SK-N-SH (cell line): ENCODE results near the gene SDCCAG8. TPM values are rescaled to one million over a fixed set of nuclear protein-coding genes. Genes with fewer than 3 reads are reported as not detected.

Source experiments
- CTCF ChIA-PET: fragments of 300-600, 350-600 bp; formaldehyde crosslinking; extraction: SDS; loops from one replicate; lab custom pipeline; 2021; lab: Yijun Ruan, JAX
- POLR2A ChIA-PET: fragments of 350-600 bp; sonication (Branson Sonifier 250); formaldehyde crosslinking; extraction: SDS; loops from one replicate; lab custom pipeline; 2020; ENCODE audit warnings: antibody characterized with exemption, inconsistent platforms; lab: Yijun Ruan, JAX
- DNase-seq: peaks from one replicate; pipeline ENCODE4 v3.0.0; 2012
- H2AFZ ChIP-seq: fragments of 200-600 bp; sonication (generic); 2 replicates; pipeline ENCODE4 v1.8.1; 2016; ENCODE audit warnings: antibody characterized with exemption, mild to moderate bottlenecking, low read depth
- H3F3A ChIP-seq: fragments of 200-600 bp; sonication (generic); replicated peaks from 2 replicates; pipeline ENCODE3; 2016; ENCODE audit warnings: antibody characterized with exemption, mild to moderate bottlenecking; ENCODE audit not compliant: insufficient read depth
- H3K27ac ChIP-seq, 2 experiments: fragments of 200-500 bp in 1 of 2; fragments of 200-600 bp in 1 of 2; sonication (Bioruptor generic) in 1 of 2; sonication (generic), shearing (Covaris generic) in 1 of 2; 2 replicates each; pipeline versions ENCODE4 v1.5.1 to v1.6.1; 2014 to 2016; ENCODE audit warnings: low read depth in 2 of 2, inconsistent platforms in 1 of 2, low read length in 1 of 2, mild to moderate bottlenecking in 1 of 2, mixed read lengths in 1 of 2
- H3K27me3 ChIP-seq: fragments of 200-600 bp; sonication (generic), shearing (Covaris generic); 2 replicates; pipeline ENCODE4 v1.6.1; 2016; ENCODE audit warnings: mixed run types; ENCODE audit not compliant: insufficient read depth
- H3K36me3 ChIP-seq, 2 experiments: fragments of 200-500 bp in 1 of 2; fragments of 200-600 bp in 1 of 2; sonication (Bioruptor generic) in 1 of 2; sonication (generic) in 1 of 2; replicated peaks in 1 of 2; 2 replicates each; pipeline versions ENCODE3 to v1.5.1; 2014 to 2016; ENCODE audit warnings: low read length in 1 of 2, mild to moderate bottlenecking in 1 of 2; ENCODE audit not compliant: insufficient read depth in 2 of 2, control insufficient read depth in 1 of 2
- H3K4me1 ChIP-seq, 2 experiments: fragments of 200-500 bp in 1 of 2; fragments of 200-600 bp in 1 of 2; sonication (Bioruptor generic) in 1 of 2; sonication (generic), shearing (Covaris generic) in 1 of 2; 2 replicates each; pipeline versions ENCODE4 v1.5.1 to v1.6.1; 2014 to 2016; ENCODE audit warnings: low read depth in 1 of 2, low read length in 1 of 2, mixed run types in 1 of 2; ENCODE audit not compliant: insufficient read depth in 2 of 2, control insufficient read depth in 1 of 2
- H3K4me2 ChIP-seq: fragments of 200-600 bp; sonication (generic), shearing (Covaris generic); 2 replicates; pipeline ENCODE4 v1.6.1; 2017; ENCODE audit warnings: mixed run types
- H3K4me3 ChIP-seq, 2 experiments: fragments of 200-500 bp in 1 of 2; fragments of 200-600 bp in 1 of 2; sonication (Bioruptor generic) in 1 of 2; sonication (generic), shearing (Covaris generic) in 1 of 2; 2 replicates each; pipeline versions ENCODE4 v1.5.1 to v1.8.1; 2014 to 2016; ENCODE audit warnings: low read depth in 2 of 2, inconsistent platforms in 1 of 2, low read length in 1 of 2, mild to moderate bottlenecking in 1 of 2, mixed read lengths in 1 of 2, moderate library complexity in 1 of 2
- H3K79me2 ChIP-seq: fragments of 200-600 bp; sonication (generic); 2 replicates; pipeline ENCODE4 v1.8.1; 2017; ENCODE audit warnings: mild to moderate bottlenecking; ENCODE audit not compliant: insufficient read depth
- H3K9ac ChIP-seq: fragments of 200-600 bp; sonication (generic); 2 replicates; pipeline ENCODE4 v1.6.1; 2017; ENCODE audit warnings: mixed run types
- H3K9me2 ChIP-seq: fragments of 200-600 bp; sonication (generic); 2 replicates; pipeline ENCODE4 v1.6.1; 2017; ENCODE audit warnings: mixed run types
- H3K9me3 ChIP-seq: fragments of 200-600 bp; sonication (generic); 2 replicates; pipeline ENCODE4 v1.6.1; 2017; ENCODE audit warnings: mixed run types, mild to moderate bottlenecking, moderate library complexity
- H4K20me1 ChIP-seq: fragments of 200-600 bp; sonication (generic); 2 replicates; pipeline ENCODE4 v1.6.1; 2017; ENCODE audit warnings: mild to moderate bottlenecking, mixed run types; ENCODE audit not compliant: insufficient read depth
- GABPA ChIP-seq: IDR thresholded peaks from 2 replicates; pipeline ENCODE4 v1.4.0; 2012; ENCODE audit warnings: low read depth, mild to moderate bottlenecking
- GATA2 ChIP-seq: sonication (generic); formaldehyde crosslinking; IDR thresholded peaks from 2 replicates; pipeline ENCODE4 v1.5.0; 2020; ENCODE audit warnings: mild to moderate bottlenecking, missing genetic modification reagents
- IRF3 ChIP-seq: fragments of 150-350 bp; IDR thresholded peaks from 2 replicates; pipeline ENCODE4 v1.6.1; 2016; ENCODE audit warnings: mild to moderate bottlenecking, low read depth, low read length
- MEF2A ChIP-seq: IDR thresholded peaks from 2 replicates; pipeline ENCODE4 v1.4.0; 2012; ENCODE audit warnings: low read depth, borderline replicate concordance
- NFIC ChIP-seq: IDR thresholded peaks from 2 replicates; pipeline ENCODE4 v1.4.0; 2012; ENCODE audit warnings: borderline replicate concordance
- RCOR1 ChIP-seq: fragments of 150-350 bp; IDR thresholded peaks from 2 replicates; pipeline ENCODE4 v1.6.1; 2017; ENCODE audit warnings: antibody characterized with exemption, low read length
- REST ChIP-seq: IDR thresholded peaks from 2 replicates; pipeline ENCODE4 v1.6.1; 2012; ENCODE audit warnings: mild to moderate bottlenecking, low read depth, low read length, moderate library complexity
- RFX5 ChIP-seq: IDR thresholded peaks from 2 replicates; pipeline ENCODE4 v1.6.1; 2012; ENCODE audit warnings: mild to moderate bottlenecking, improper control_type of control experiment, low read length
- RXRA ChIP-seq: IDR thresholded peaks from 2 replicates; pipeline ENCODE4 v1.4.0; 2012; ENCODE audit warnings: low read depth, mild to moderate bottlenecking, borderline replicate concordance
- SMC3 ChIP-seq: IDR thresholded peaks from 2 replicates; pipeline ENCODE4 v1.6.1; 2012; ENCODE audit warnings: low read depth, low read length, improper control_type of control experiment
- TEAD4 ChIP-seq: IDR thresholded peaks from 2 replicates; pipeline ENCODE4 v1.4.0; 2012; ENCODE audit warnings: mild to moderate bottlenecking, borderline replicate concordance; ENCODE audit not compliant: insufficient read depth
- YY1 ChIP-seq: IDR thresholded peaks from 2 replicates; pipeline ENCODE4 v1.4.0; 2012; ENCODE audit warnings: low read depth, mild to moderate bottlenecking
- WGBS: methylation state at CpG from one replicate; pipeline ENCODE4 v1.1.6; 2017; ENCODE audit warnings: low lambda C conversion rate; 5-methylcytosine and 5-hydroxymethylcytosine counted together
- polyA plus RNA-seq, 3 experiments: library from polyadenylated mRNA; depleted of rRNA; stranded (reverse); fragments of >200 nt; gene quantifications; 2 replicates each; pipeline ENCODE4 v1.2.3, GENCODE V29; 2012

SDCCAG8 gene
- polyA plus RNA-seq, 1 of the 3 experiments (the other 2 are of a cell fraction): 22.7 TPM

- TF ChIP-seq REST: no peak
These were observed 251.3 kb downstream of the SDCCAG8 start (continued) for GRCh38 chr1:243507001-243507671.

GRCh38 chr1:243507672-243508302 is 251.9 kb downstream of the SDCCAG8 start:
- Histone ChIP-seq H3K9ac (no peak overlapping the region), H3K27me3 (no peaks in the 10 kb centered on the region), H3K4me1 (no peaks in the 10 kb centered on the region), H4K20me1 (no peaks in the 10 kb centered on the region), H3K27ac (no peak overlapping the region), H3F3A (peaks cover 3% of the 10 kb centered on the region), H3K9me2 (no peaks in the 10 kb centered on the region), H3K36me3 (peaks cover 42 to 65% of the 10 kb centered on the region in 2 experiments), H3K4me2 (no peak overlapping the region), H3K9me3 (no peaks in the 10 kb centered on the region), H3K4me3 (no peak overlapping the region), H2AFZ (no peak overlapping the region), H3K79me2 (no peaks in the 10 kb centered on the region)
- DNase-seq: no peak
- CTCF ChIA-PET: interaction anchor here (0.8 kb wide), 1 partner anchor 64 kb away, joined by 3 read pairs; no protein-coding TSS in a partner anchor
- WGBS: 93% methylated on average over 8 of the region's 8 CpGs
- no peak for TF ChIP-seq GATA2 (CRISPR knock-in tag)
- POLR2A ChIA-PET: no interaction called here

- ChIA-PET CTCF (no interaction called here), POLR2A (no interaction called here)
- no peak for TF ChIP-seq TEAD4
- TF ChIP-seq SMC3: no peak
- TF ChIP-seq RCOR1: no peak
- no peak for TF ChIP-seq YY1
- no peak for TF ChIP-seq MEF2A
- TF ChIP-seq IRF3: no peak
- no peak for TF ChIP-seq NFIC
- no peak for TF ChIP-seq GABPA
- no peak for TF ChIP-seq GATA2 (CRISPR knock-in tag)
- no peak for TF ChIP-seq RFX5
- no peak for TF ChIP-seq RXRA
- H3K27me3 ChIP-seq: no peaks in the 10 kb centered on the region
- H3K36me3 ChIP-seq: peaks cover 37 to 60% of the 10 kb centered on the region in 2 experiments
- no peaks in the 10 kb centered on the region for H3K9me3 ChIP-seq
- no peaks in the 10 kb centered on the region for H4K20me1 ChIP-seq
- H3K79me2 ChIP-seq: no peaks in the 10 kb centered on the region
- H3K4me2 ChIP-seq: no peak overlapping the region
- H3F3A ChIP-seq: no peaks in the 10 kb centered on the region
- H3K27ac ChIP-seq: no peak overlapping the region
- H3K9me2 ChIP-seq: no peaks in the 10 kb centered on the region
- H3K4me3 ChIP-seq: no peak overlapping the region
- no peak overlapping the region for H3K9ac ChIP-seq
- 95% methylated on average over 6 of the region's 9 CpGs for WGBS
- no peak for DNase-seq
- H3K4me1 ChIP-seq: no peaks in the 10 kb centered on the region
- H2AFZ ChIP-seq: no peak overlapping the region
These were observed 252.5 kb downstream of the SDCCAG8 start for GRCh38 chr1:243508303-243508713.
